DMS153 treated with DMSO at 0.1 percent for 48 hours (cell line): ENCODE results near the gene FAM98B.
"Not testable (repeated sequence)": the region's sequence is repeated elsewhere in the genome, so short reads cannot be mapped to it uniquely, and the experiment has no call there.

Experiments
- DNase-seq: peaks from one replicate; lab custom pipeline; 2025; ENCODE audit not compliant: unreplicated experiment; lab: John Stamatoyannopoulos, UW

The FAM98B gene

DNA sequence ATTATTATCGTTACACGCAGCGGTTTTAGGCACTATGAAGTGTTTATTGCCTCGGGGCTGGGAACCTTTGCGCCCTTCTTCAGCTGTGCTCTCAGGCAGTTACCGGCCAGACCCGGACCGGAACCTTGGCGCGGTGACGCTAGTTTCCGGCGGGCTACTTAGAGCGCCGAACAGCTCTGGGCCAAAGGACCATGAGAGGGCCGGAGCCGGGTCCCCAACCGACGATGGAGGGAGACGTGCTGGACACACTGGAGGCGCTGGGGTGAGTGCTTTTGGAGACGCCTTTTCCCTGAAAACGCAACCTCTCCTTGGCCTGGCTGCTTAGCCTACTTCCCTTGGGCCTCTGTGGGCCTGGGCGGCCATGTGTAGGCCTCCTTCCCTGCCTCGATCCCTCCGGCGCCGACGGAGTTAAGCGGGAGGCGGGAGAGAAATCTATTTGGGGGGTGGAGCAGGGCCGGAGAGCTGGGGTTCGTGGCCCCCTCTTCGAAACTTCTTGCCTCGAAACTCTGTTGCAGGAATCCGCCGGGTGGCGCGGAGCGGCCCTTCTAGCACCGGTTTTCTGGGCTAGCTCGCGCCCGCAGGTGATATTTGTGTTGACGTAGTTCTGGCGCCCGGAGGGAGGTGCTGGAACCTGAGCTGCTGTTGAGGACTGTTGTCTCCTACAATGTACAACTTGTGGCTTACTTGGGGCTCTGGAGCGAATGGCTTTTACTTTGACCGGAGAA is at the start of gene FAM98B:
Gene FAM98B (plus strand): TSS at position 157 of the 725 bp plus-strand sequence. CDS start 35 bp downstream, at position 192.
- peak; percentile 29 for DNase-seq

DNA sequence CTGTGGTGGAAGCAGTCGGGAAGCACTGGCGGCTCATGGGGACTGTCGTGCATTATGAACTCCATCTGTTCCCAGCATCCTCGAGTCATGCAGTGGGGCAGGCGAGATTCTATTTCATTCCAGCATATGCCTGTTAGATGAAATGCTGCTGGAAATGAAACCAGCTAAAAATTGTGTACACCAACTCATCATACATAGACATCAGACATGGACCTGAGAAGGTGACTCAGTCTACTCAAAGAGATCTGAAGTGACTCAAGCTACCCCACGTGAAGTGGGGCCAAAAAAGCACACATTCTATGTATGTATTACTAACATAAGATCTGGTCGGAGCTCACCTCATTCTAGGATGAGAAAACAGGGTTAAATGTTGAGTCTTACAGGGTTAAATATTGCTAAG is 47.5 kb upstream of the FAM98B start:
- no peak for DNase-seq

DNA sequence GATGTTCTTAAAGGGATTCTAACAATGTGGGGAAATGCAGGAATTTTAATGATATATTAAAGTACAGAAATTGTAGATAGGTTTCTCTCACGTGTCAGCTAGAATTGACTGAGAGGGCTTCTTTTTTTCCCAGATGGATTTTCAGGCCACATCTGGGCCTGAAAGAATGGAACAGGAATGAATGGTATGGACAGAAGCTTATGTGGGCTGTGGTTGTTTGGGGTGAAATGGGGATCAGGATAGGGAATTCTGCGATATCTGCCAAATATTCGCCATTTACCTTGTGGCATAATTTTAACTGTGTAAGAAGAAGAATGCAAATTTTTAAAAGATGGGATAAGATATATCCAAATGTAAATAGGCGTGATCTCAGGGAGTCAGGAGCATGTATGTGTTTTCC is 45.4 kb upstream of the FAM98B start:
- DNase-seq, result no peak

DNA sequence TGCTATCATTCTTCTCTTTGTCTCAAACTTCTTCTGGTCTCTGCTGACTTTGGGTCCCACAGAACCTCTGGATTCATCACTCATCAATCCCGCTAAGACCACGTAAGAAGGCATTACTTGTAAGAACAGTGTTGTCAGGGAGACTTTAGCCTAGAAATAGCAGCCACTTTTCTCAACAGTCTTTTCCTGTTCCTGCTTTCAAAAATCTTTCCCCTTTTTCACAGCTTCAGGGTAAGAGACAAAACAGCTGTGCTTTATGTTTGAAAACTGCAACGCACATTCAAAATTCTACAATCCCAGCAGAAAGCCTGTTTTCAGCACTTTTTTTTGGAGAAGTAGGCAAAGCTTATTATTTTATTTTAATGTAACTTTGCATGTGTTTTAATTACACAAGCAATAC is 42.0 kb upstream of the FAM98B start:
- no peak for DNase-seq

DNA sequence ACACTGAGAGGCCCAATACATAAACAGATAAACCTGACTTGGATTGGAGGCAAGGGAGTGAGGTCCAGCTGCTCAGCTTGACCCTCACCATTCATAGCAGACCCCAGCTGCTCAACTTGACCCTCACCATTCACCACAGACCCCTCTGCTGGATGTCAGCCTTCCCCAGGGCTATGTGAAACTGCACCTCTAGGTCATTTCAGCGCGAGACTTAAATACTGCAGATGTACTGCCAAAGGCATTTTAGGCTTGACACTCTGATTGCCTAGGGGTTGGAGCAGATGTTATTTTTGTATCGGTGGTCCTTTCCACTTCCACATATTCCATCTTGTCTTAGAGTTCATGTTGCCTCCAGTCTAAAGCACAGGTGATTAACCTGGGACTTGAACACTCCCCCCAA is 41.5 kb upstream of the FAM98B start:
- no peak for DNase-seq

DNA sequence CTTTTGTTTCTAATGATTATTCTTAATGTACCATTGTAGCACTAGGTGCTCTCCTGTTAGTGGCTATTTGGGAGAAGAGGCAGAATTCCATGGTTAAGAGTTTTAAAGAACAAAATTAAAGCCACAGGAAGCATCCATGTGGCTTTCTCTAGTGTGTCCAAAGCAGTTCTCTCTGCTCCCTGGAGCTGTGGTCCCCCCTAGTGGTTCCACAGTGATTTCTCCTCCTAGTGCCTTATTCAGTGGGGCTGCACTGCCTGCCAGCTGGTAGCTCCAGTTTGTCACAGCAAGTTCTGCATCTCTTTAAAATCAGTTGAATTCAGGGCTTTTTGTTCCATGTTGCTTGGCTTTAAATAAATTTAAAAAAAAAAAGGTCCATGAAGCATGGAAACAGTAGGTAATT is 39.6 kb upstream of the FAM98B start:
- no peak for DNase-seq

DNA sequence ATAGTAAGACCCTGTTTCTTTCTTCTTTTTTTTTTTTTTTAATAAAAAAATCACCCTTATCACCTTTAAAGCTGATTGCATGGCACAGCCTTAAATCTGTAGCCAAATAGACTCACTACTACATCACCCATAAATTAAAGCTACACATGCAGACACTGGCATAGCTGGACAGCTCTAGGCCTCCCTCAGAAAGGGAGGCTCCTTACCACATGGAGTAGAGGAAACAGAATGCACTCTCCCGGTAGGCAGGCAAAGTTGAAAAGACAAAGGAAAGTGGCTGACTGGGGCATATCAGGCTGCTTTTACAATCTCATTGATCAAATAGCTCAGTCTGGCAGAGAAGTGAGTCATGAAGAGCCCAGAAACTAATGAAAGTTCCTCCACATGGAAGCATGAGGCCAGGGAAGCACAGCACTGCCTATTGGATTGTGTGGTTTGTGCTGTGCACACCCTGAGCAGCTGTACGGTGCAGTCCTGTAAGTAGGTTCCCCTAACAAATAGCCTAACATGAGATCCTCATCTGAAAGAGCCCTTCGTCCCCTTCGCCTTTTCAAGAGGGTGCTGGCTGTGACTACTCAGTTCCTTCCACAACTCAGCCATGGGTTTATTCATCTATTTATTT is 32.7 kb upstream of the FAM98B start:
- DNase-seq, result no peak

DNA sequence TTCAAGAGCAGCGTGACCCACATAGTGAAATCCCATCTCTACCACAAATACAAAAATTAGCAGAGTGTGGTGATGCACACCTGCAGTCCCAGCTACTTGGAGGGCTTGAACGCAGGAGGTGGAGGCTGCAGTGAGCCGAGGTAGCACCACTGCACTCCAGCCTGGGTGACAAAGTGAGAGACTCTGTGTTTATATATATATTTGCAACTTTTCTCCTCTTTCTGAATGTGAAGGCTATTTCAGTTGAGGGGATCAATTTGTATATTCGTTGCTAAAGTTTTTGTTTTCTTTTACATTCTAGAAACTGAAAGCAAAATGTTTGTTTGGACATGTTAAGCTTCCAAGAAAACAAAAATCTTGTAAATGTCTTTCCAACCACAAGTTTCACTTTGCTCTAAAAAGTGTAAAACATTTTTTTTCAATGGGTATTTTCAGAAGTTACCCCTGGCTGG is 29.8 kb upstream of the FAM98B start:
- DNase-seq, result no peak

DNA sequence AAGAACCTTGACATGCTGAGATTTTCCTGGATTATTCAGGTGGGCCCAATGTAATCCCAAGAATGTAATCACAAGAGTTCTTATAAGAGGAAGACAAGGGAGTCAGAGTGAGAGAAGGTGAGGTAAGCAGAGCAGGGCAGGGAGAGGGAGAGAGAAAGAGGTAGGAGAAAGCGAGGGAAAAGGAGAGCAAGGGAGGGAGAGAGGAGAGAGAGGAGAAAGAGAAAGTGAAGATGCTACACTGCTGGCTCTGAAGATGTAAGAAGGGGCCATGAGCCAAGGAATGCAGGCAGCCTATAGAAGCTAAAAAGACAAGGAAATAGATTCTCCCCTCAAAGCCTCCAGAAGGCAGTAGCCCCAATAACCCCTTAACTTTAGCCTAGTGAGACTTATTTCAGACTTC is 28.7 kb upstream of the FAM98B start:
- no peak for DNase-seq

DNA sequence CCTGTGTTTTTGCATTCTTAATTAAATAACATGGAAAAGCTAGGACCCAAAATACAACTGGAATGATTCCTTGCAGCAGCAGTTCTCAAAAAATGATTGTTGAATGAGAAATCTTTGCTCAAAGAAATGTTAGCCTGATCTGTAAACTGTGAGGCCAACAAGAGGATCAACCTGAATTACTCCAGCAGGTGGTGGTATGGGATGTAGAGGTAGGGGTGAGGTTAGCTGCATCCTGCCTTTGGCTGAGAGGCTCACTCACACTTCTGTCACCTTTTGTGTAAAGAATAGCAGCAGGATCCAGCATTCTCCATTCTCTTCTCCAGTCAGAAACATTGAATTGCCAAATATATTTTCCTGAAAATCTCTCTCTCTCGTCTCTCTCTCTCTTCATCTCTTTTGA is 26.5 kb upstream of the FAM98B start:
- DNase-seq, result no peak

DNA sequence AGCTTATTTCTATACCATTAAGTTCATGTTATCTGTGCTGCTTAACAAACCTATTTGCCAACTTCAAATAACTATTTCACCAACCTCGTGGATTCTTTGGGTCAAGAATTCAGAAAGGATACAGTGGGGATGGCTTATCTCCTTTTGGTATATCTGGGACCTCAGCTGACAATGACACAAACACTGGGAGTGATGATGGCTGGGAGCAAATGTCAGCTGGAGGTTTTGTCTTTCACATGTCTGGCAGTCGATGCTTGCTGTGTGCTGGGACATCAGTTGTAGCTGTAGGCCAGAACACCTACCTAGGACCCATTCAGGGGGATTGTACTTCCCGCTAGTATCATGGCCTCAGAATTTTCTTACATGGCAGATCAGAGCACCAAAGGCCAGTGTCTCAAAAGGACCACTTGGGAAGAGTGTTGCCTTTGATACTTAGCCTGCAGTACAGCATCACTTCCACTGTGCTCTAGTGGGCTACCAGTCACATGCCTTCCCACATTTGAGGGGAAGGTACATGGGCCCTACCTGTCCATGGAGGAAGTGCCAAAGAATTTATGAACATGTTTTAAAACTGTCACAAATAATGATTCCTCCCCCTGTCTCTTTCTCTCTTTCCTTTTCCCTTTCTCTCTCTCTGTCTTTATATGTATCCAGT is 23.7 kb upstream of the FAM98B start:
- DNase-seq, result no peak

DNA sequence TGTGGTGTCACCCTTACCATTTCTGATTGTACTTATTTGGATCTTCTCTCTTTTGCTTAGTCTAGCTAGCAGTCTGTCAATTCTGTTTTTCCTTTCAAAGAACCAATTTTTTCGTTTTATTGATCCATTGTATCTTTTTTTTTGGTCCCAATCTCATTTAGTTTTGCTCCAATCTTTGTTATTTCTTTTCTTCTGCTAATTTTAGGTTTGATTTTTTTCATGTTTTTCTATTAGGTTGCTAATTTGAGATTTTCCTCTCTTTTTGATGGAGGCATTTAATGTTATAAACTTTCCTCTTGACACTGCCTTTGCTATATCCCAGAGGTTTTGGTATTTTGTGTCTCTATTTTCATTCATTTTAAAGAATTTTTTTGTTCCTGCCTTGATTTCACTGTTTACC is 16.9 kb upstream of the FAM98B start:
- no peak for DNase-seq

DNA sequence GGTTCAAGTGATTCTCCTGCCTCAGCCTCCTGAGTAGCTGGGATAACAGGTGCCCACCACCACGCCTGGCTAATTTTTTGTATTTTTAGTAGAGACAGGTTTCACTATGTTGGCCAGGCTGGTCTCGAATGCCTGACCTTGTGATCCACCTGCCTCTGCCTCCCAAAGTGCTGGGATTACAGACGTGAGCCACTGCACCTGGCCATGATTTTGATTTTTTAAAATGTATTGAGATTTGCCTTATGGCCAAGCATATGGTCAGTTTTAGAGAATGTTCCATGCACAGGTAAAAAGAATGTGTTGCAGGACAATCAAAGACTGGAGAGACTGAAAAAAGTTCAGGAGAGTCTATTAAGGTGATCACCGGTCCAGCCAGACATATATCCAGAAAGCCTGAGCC is 16.3 kb upstream of the FAM98B start:
- not testable (repeated sequence) for DNase-seq

DNA sequence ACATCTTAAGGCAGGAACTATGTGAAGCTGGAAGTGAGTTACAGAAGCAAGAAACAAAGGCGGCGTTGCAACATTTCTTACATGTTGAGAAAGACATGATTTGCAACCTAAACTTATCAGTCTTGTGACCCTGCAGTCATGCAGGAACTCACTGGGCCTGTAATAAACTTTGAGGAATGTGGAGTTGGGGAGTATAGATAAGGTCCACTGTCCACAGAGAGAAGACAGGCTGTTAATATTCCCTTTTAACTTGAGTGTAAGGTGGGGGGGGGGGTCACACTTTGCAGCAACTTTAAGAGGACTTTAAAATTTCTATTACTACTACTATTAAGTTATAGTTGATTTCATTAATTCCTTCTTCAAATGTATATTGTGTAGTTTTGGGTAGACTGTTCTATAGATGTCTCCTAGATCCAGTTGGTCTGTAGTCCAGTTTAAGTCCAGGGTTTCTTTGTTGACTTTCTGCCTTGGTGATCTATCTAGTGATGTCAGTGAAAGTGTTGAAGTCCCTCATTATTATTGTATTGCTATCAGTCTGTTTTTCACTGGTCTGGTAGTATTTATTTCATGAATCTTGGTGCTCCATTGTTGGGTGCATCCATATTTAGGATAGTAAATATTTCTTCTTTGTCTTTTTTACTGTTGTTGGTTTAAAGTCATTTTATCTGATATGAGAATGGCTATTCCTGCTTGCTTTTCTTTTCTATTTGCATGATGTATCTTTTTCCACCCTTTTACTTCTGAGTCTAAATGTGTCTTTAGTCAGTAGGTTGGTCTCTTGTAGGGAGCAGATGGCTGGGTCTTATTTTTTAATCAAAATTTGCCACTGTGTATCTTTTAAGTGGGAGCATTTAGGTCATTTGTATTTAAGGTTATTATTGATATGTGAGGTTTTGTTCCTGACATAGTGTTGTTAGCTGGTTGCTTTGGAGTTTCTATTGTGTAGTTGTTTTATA is 15.6 kb upstream of the FAM98B start:
- no peak for DNase-seq

DNA sequence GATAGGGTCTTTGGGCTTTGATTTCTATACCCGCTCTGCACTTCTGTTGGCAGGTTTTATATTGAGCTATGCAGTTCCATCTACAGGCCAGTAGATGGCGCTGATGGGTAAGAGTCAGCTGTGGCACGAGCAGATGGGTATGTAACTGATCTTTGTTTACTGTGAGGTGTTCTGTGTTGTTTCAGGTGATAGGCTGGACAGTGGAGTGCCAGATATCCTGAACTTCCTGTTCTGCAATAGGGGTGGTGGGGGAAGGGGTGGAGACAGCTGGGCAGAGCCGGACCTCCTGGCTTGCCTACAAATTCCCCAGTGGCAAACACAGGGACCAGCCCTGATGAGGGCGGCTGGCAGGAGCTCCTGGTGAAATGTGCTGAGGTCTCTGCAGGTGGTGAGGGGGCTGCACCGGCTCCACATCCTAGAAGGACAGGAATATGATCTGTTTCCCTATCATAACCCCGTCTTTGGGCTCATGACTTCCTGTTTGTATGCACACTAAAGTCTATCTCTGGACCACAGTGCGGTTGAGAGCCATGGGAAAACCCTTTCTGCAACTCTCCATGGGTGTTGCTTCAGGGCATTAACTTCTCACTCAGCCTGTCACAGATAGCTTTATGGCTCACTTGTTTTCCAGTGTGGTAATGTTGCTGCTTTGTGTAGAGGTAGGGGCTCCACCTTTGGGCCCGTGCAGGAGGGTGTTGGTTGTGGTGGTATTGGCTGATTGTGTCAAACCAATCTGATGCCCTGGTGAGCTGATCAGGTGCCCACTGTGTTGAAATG is 13.4 kb upstream of the FAM98B start:
- DNase-seq, result peak; percentile 43

DNA sequence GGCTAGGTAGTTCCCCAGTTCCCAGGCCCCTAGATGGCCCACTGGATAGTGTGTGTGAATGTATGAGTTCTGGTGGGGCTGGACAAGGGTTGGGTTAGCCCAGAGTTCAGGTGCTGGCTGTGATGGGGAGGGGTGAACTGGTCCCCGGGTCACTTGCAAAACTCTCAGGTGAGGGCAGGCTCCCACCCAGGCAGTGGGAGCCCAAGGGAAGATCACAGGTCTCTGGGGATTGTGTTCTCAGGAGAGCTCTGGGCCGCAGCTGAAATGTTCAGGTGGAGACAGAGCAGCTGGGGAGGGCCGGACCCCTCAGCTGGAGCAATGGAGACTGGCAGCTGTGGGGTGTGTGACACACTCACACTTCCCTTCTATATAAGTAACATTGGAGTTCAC is 12.8 kb upstream of the FAM98B start:
- no peak for DNase-seq

DNA sequence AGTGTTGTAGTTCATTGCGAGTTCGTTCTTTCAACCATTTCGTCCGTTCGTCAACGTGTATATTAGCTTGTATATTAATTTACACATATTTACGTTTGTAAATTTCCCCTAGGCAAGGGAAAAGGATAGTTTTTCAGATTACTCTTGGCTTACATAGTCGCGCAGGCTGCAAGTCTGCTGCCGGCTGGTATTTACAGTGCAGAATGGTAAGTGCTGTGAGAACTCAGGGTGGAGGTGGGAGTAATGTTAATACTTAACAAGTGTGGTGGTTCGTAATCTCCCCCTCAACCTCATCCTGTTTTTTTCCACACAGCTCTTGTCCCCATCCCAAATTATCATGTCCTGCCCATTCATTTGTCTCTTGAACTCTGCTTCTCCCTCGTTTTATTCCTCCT is 766 bp downstream of the FAM98B start:
- no peak for DNase-seq

DNA sequence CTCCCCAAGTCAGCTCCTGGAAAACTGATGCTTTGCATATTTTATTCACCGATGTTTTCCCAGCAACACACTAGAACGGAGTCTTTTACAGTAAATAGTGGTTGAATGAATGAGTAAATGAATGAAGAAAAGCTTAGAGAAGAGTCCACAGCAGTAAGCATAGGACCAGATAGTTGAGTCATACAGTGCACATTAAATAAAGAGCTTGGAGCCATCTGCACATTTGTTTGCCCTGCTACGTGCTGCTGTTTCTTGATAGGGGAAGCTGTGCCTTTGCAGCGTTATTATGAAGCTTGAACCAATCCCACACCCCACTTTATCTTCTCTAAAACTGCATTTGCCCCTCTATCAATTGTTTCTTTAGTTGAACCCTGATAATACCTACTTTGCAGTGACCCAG is 1.2 kb downstream of the FAM98B start:
- DNase-seq, result no peak

DNA sequence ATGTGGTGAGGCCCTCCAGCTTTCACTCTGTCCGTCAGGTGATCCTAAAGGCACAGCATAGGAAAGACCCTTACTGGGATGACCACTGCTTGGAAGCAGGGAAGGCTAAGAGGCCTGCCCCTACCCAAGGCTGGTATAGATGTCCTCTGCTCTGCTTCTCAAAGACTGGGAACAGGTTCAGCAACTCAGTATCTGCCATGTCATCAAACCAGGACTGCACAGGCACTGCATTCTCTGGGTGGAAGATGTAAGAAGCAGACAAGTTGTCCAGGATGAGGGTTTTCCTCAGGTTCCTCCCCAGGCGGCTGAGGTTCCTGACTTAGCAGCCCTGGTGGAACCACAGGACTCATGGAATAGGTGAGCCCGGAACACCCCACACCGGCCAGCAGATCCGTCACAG is 4.7 kb downstream of the FAM98B start:
- no peak for DNase-seq

DNA sequence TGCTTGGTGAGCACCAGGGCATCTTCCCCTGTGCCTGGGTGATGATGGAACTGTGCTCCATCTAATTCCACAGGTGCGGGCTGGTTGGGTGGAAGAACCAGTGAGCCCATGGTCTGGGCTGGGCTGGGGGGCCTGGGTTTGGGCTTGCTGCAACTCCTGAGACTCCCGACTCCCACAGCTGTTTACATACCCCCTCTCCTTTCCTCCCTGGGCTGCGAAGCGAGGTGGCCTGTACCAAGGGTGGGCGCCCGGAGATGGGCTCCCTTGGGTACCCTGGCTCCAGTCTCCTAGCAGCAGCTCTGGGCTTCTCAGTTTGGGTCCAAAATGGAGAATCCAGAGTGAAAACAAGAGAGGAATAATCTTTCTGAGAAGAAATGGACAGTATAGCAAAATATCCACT is 5.6 kb downstream of the FAM98B start:
- no peak for DNase-seq

DNA sequence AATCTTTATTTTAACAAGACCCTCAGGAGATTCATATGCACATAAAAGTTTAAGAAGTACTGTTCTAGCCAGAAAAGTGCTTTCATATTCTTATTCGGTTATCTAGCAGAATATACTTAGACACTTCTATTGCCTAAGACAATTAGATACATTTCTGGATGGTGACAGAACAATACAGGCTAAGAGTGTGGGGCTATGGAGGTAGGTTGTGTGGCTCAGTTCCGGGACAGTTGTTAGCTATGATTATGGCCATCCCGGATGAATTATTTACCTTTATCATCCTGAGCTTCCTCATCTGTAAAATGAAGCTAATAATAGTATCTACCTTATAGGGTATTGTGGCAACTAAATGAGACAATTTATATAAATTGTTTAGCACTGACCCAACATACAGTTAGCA is 6.6 kb downstream of the FAM98B start:
- no peak for DNase-seq
